Mucosa of stomach (tissue), 1 donor: ENCODE data around the gene UGT1A3.
"Not testable (repeated sequence)": the region's sequence is repeated elsewhere in the genome, so short reads cannot be mapped to it uniquely, and the experiment has no call there.

Experiments used
- H3K27me3 ChIP-seq: one replicate; pipeline ENCODE4 v1.7.0; 2013; ENCODE audit warnings: mild to moderate bottlenecking, low read length; ENCODE audit not compliant: control insufficient read depth, insufficient read depth
- H3K36me3 ChIP-seq: one replicate; pipeline ENCODE4 v1.7.0; 2013; ENCODE audit warnings: low read length; ENCODE audit not compliant: control insufficient read depth, insufficient read depth
- H3K4me1 ChIP-seq: one replicate; pipeline ENCODE4 v1.7.0; 2013; ENCODE audit warnings: mild to moderate bottlenecking, low read length; ENCODE audit not compliant: control insufficient read depth, insufficient read depth
- H3K4me3 ChIP-seq: one replicate; pipeline ENCODE4 v1.7.0; 2013; ENCODE audit warnings: low read length
- H3K9ac ChIP-seq: one replicate; pipeline ENCODE4 v1.7.0; 2013; ENCODE audit warnings: mild to moderate bottlenecking, low read length, moderate library complexity
- H3K9me3 ChIP-seq: one replicate; pipeline ENCODE4 v1.7.0; 2013; ENCODE audit warnings: mild to moderate bottlenecking, low read length, moderate library complexity; ENCODE audit not compliant: control insufficient read depth
- donor health status: Pancreatic carcinoma.

Gene UGT1A3

DNA sequence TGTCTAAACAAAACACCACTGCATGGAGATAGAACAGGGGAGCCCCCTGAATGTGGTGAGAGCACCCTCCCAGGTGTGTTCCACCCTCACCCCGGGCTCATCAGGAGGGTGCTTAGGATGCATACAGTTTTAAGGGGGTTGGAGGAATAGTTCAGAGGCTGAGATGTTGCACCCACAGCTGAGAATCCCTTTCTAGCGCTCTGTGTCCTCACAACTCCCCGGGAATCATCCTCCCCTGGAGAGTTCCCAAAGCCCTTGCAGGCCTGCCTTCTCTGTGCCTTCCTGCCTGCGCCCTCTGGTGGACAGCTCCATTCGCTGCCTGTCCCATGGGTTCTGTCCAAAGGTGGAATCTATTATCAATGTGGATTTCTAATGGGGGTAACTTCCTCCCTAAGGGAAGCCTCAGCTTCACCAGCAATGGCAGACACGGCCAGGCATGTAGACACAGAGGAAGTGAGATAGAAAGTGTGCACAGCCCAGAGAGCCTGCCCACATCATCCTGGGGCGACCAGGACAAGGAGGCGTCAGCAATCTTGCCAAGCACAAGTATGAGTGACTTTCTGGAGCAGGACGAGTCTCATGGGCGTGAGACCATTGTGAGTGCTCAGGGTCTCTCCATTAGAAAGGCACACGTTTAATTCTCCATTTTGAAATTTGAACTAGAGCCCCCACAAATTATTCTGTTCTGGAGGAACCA, 17.4 kb upstream of the UGT1A3 start:
- Histone ChIP-seq H3K9me3 (no peaks in the 10 kb centered on the region), H3K27me3 (no peaks in the 10 kb centered on the region), H3K4me1 (peaks cover 34% of the 10 kb centered on the region), H3K36me3 (no peaks in the 10 kb centered on the region), H3K9ac (no peak overlapping the region), H3K4me3 (no peak overlapping the region)

GRCh38 chr2:233712611-233713261, 16.1 kb upstream of the UGT1A3 start, which contains the start of gene UGT1A5:
Gene UGT1A5, plus strand, starts transcription at chr2:233712907. Its CDS starts 85 bp downstream, at chr2:233712992.
- Histone ChIP-seq H3K9me3 (no peaks in the 10 kb centered on the region), H3K36me3 (no peaks in the 10 kb centered on the region), H3K4me3 (no peak within 1 kb of the TSS), H3K27me3 (no peaks in the 10 kb centered on the region), H3K9ac (no peak within 1 kb of the TSS), H3K4me1 (peaks cover 21% of the 10 kb centered on the region)

GRCh38 chr2:233713262-233713615, 15.6 kb upstream of the UGT1A3 start:
- H3K9me3 ChIP-seq, result no peaks in the 10 kb centered on the region
- peaks cover 19% of the 10 kb centered on the region for H3K4me1 ChIP-seq
- H3K4me3 ChIP-seq, result no peak overlapping the region
- H3K36me3 ChIP-seq, result no peaks in the 10 kb centered on the region
- no peak overlapping the region for H3K9ac ChIP-seq
- H3K27me3 ChIP-seq, result no peaks in the 10 kb centered on the region

GRCh38 chr2:233714121-233714520, 14.7 kb upstream of the UGT1A3 start:
- no peak overlapping the region for H3K9ac ChIP-seq
- no peak overlapping the region for H3K4me3 ChIP-seq
- no peaks in the 10 kb centered on the region for H3K27me3 ChIP-seq
- H3K4me1 ChIP-seq, result peaks cover 10% of the 10 kb centered on the region
- no peaks in the 10 kb centered on the region for H3K9me3 ChIP-seq
- H3K36me3 ChIP-seq, result no peaks in the 10 kb centered on the region

DNA sequence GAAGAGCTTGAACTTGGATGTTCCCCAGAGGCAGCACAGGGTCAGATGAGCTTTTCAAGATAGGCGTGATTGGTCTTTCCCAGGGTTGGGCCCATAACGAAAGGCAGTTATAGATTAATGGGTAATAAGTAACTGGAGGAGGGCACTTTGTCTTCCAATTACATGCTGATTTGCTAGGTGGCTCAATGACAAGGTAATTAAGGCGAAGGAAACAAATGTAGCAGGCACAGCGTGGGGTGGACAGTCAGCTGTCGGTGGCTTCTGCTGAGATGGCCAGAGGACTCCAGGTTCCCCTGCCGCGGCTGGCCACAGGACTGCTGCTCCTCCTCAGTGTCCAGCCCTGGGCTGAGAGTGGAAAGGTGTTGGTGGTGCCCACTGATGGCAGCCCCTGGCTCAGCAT, 10.3 kb upstream of the UGT1A3 start, which contains the start of gene UGT1A4:
UGT1A4 (plus strand) TSS at position 185 of the 400 bp plus-strand sequence; CDS start at position 270, 85 bp downstream.
- H3K36me3 ChIP-seq, result no peaks in the 10 kb centered on the region
- no peak within 1 kb of the TSS for H3K9ac ChIP-seq
- H3K4me1 ChIP-seq, result no peaks in the 10 kb centered on the region
- H3K9me3 ChIP-seq, result no peaks in the 10 kb centered on the region
- H3K4me3 ChIP-seq, result no peak within 1 kb of the TSS
- no peaks in the 10 kb centered on the region for H3K27me3 ChIP-seq

DNA sequence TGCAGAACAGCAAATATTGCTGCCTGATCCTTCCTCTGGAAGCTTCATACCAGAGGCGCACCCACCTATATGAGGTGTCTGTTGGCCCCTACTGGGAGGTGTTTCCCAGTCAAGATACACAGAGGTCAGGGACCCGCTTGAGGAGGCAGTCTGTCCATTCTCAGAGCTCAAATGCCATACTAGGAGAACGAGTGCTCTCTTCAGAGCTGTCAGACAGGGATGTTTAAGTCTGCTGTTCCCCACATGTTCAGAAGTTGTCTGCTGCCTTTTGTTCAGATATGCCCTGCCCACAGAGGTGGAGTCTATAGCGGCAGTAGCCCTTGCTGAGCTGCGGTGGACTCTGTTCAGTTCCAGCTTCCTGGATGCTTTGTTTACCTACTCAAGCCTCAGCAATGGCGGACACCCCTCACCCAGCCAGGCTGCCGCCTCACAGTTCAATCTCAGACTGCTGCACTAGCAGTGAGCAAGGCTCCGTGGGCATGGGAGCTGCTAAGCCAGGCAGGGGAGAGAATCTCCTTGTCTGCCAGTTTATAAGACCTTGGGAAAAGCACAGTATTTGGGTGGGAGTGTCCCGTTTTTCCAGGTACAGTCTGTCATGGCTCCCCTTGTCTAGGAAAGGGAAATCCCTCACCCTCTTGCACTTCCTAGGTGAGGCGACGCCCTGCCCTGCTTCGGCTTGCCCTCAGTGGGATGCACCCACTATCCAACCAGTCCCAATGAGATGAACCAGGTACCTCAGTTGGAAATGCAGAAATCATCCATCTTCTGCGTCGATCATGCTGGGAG, 8.2 kb downstream of the UGT1A3 start:
- H3K4me3 ChIP-seq, H3K36me3 ChIP-seq, H3K9me3 ChIP-seq, H3K27me3 ChIP-seq, H3K9ac ChIP-seq, H3K4me1 ChIP-seq: not testable (repeated sequence)

- H3K36me3 ChIP-seq, result no peaks in the 10 kb centered on the region
- H3K4me1 ChIP-seq, result peaks cover 7% of the 10 kb centered on the region
- H3K9me3 ChIP-seq, result no peaks in the 10 kb centered on the region
- H3K4me3 ChIP-seq, result no peak overlapping the region
- no peaks in the 10 kb centered on the region for H3K27me3 ChIP-seq
- H3K9ac ChIP-seq, result no peak overlapping the region
These were observed 12.0 kb downstream of the UGT1A3 start for GRCh38 chr2:233740870-233741269.

GRCh38 chr2:233743464-233744259, 14.8 kb downstream of the UGT1A3 start:
- H3K27me3 ChIP-seq, result no peaks in the 10 kb centered on the region

GRCh38 chr2:233745073-233745755, 16.4 kb downstream of the UGT1A3 start:
- no peak overlapping the region for H3K4me3 ChIP-seq

More at GRCh38 chr2:233743464-233744259, 14.8 kb downstream of the UGT1A3 start:
- Histone ChIP-seq H3K9ac (no peak overlapping the region), H3K4me1 (peaks cover 7% of the 10 kb centered on the region), H3K36me3 (no peaks in the 10 kb centered on the region), H3K9me3 (no peaks in the 10 kb centered on the region), H3K4me3 (no peak overlapping the region)

GRCh38 chr2:233745838-233746237, 17.0 kb downstream of the UGT1A3 start:
- not testable (repeated sequence) for H3K4me3 ChIP-seq, H3K9ac ChIP-seq, H3K36me3 ChIP-seq, H3K4me1 ChIP-seq, H3K27me3 ChIP-seq, H3K9me3 ChIP-seq

More at GRCh38 chr2:233745073-233745755, 16.4 kb downstream of the UGT1A3 start:
- no peaks in the 10 kb centered on the region for H3K4me1 ChIP-seq
- H3K9me3 ChIP-seq, result no peaks in the 10 kb centered on the region
- H3K9ac ChIP-seq, result no peak overlapping the region
- H3K27me3 ChIP-seq, result no peaks in the 10 kb centered on the region
- no peaks in the 10 kb centered on the region for H3K36me3 ChIP-seq
